Transverse colon (tissue), 4 donors: ENCODE data around the gene SPCS1.

ENCODE experiments used
- EP300 ChIP-seq: sonication (generic); formaldehyde crosslinking; IDR thresholded peaks from one replicate; pipeline ENCODE4 v1.6.1; 2017; ENCODE audit warnings: antibody characterized with exemption, low read depth
- POLR2A ChIP-seq: fragments of 450-650 bp; IDR thresholded peaks from one replicate; pipeline ENCODE4 v1.6.1; 2016; ENCODE audit warnings: antibody characterized with exemption, mild to moderate bottlenecking, moderate library complexity
- POLR2AphosphoS5 ChIP-seq, 3 donors: sonication (generic); formaldehyde crosslinking; IDR thresholded peaks; one replicate each; pipeline ENCODE4 v1.6.1; 2016; ENCODE audit warnings: antibody characterized with exemption in 3 of 3
- TF ChIP-seq, protein P1 (sequence below), 5 experiments: fragments of 200-600 bp in 3 of 5; fragments of 450-650 bp in 2 of 5; sonication (generic) in 3 of 5; IDR thresholded peaks; 1 replicate in 2 of 5; 2 replicates in 3 of 5; pipeline ENCODE4 v1.5.1; 2016 to 2017; ENCODE audit warnings: antibody characterized with exemption in 5 of 5, inconsistent platforms in 3 of 5, mild to moderate bottlenecking in 2 of 5, moderate library complexity in 1 of 5

DNA sequence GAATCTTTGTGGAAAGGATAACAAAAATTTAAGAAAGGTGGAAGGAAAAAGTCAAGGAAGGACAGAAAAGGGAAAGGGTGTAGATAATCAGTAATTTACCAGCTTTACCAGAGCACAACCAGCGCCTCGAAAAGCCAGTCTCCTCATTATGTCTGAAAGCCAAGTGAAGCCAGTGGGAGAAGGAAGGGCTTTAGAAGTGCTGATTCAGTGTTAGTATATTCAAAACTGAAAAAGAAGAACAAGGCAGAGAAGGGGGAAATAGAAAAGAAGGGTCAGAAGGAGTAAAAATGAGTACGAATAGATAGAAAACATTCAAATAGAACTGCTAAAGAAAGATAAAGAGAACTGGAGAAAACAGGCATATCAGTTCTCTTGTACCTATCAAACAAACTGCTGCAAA, 24.3 kb upstream of the SPCS1 start:
- TF ChIP-seq EP300 (no peak), POLR2A (no peak), POLR2AphosphoS5 (IDR thresholded peaks at IDR 0.05) (no peak)
- TF ChIP-seq, protein P1, sequence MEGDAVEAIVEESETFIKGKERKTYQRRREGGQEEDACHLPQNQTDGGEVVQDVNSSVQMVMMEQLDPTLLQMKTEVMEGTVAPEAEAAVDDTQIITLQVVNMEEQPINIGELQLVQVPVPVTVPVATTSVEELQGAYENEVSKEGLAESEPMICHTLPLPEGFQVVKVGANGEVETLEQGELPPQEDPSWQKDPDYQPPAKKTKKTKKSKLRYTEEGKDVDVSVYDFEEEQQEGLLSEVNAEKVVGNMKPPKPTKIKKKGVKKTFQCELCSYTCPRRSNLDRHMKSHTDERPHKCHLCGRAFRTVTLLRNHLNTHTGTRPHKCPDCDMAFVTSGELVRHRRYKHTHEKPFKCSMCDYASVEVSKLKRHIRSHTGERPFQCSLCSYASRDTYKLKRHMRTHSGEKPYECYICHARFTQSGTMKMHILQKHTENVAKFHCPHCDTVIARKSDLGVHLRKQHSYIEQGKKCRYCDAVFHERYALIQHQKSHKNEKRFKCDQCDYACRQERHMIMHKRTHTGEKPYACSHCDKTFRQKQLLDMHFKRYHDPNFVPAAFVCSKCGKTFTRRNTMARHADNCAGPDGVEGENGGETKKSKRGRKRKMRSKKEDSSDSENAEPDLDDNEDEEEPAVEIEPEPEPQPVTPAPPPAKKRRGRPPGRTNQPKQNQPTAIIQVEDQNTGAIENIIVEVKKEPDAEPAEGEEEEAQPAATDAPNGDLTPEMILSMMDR (IDR thresholded peaks at IDR 0.05): no peak
